Suprapubic skin (tissue), 4 donors: Measurements from ENCODE around the gene VPS52.

Experiments used
- EP300 ChIP-seq: sonication (generic); formaldehyde crosslinking; IDR thresholded peaks from one replicate; pipeline ENCODE4 v1.6.1; 2017; ENCODE audit warnings: antibody characterized with exemption
- POLR2A ChIP-seq, 2 donors: fragments of 450-650 bp; IDR thresholded peaks; one replicate each; pipeline ENCODE4 v1.6.1; 2017; ENCODE audit warnings: antibody characterized with exemption in 2 of 2, mild to moderate bottlenecking in 2 of 2, moderate library complexity in 2 of 2
- POLR2AphosphoS5 ChIP-seq, 3 donors: sonication (generic); formaldehyde crosslinking; IDR thresholded peaks; one replicate each; pipeline ENCODE4 v1.6.1; 2017; ENCODE audit warnings: antibody characterized with exemption in 3 of 3
- TF ChIP-seq, protein P1 (sequence below), 2 donors: fragments of 200-600 bp in 1 of 2; fragments of 450-650 bp in 1 of 2; sonication (generic) in 1 of 2; IDR thresholded peaks; one replicate each; pipeline ENCODE4 v1.5.1; 2016 to 2019; ENCODE audit warnings: antibody characterized with exemption in 2 of 2, mild to moderate bottlenecking in 1 of 2, moderate library complexity in 1 of 2

- TF ChIP-seq POLR2A (IDR thresholded peaks at IDR 0.05) (no peak), EP300 (no peak), POLR2AphosphoS5 (IDR thresholded peaks at IDR 0.05) (no peak)
- TF ChIP-seq, protein P1, sequence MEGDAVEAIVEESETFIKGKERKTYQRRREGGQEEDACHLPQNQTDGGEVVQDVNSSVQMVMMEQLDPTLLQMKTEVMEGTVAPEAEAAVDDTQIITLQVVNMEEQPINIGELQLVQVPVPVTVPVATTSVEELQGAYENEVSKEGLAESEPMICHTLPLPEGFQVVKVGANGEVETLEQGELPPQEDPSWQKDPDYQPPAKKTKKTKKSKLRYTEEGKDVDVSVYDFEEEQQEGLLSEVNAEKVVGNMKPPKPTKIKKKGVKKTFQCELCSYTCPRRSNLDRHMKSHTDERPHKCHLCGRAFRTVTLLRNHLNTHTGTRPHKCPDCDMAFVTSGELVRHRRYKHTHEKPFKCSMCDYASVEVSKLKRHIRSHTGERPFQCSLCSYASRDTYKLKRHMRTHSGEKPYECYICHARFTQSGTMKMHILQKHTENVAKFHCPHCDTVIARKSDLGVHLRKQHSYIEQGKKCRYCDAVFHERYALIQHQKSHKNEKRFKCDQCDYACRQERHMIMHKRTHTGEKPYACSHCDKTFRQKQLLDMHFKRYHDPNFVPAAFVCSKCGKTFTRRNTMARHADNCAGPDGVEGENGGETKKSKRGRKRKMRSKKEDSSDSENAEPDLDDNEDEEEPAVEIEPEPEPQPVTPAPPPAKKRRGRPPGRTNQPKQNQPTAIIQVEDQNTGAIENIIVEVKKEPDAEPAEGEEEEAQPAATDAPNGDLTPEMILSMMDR (IDR thresholded peaks at IDR 0.05): no peak
Observed at GRCh38 chr6:33205191-33206026, 66.3 kb downstream of the VPS52 start.
